C4-2B (cell line): ENCODE data around the gene CRACR2A.

Experiments
- CTCF ChIP-seq: fragments of 450-650 bp; conservative IDR thresholded peaks from 2 replicates; pipeline ENCODE4 v1.5.1; 2017; ENCODE audit warnings: mild to moderate bottlenecking
- ZFX ChIP-seq: fragments of 450-650 bp; IDR thresholded peaks from 2 replicates; pipeline ENCODE4 v1.6.1; 2017

- no peak for TF ChIP-seq CTCF
- no peak for TF ChIP-seq ZFX
Observed at GRCh38 chr12:3614806-3615466, 138.0 kb downstream of the CRACR2A start.
